CD14-positive monocyte (primary cell): ENCODE data around the gene DYNC2I2. TPM values are rescaled to one million over a fixed set of nuclear protein-coding genes. Genes with fewer than 3 reads are reported as not detected.
A peak's percentile ranks its signal among the peaks of the same experiment; 100 is the strongest.
"Not testable (repeated sequence)": the region's sequence is repeated elsewhere in the genome, so short reads cannot be mapped to it uniquely, and the experiment has no call there.

Experiments
- DNase-seq, 3 donors: peaks; one replicate each; pipeline ENCODE4 v3.0.0-alpha.2; 2011 to 2022
- H2AFZ ChIP-seq: 2 replicates; pipeline ENCODE4 v1.6.0; 2012; ENCODE audit warnings: mild to moderate bottlenecking, low read depth, low read length, inconsistent platforms; ENCODE audit not compliant: insufficient read depth, poor library complexity, severe bottlenecking
- H3K27ac ChIP-seq, 2 donors: 1 replicate in 1 of 2; 2 replicates in 1 of 2; pipeline ENCODE4 v1.5.1; 2012 to 2013; ENCODE audit warnings: low read length in 2 of 2, control low read depth in 1 of 2, inconsistent platforms in 1 of 2, low read depth in 1 of 2, mild to moderate bottlenecking in 1 of 2
- H3K27me3 ChIP-seq, 2 donors: one replicate each; pipeline versions ENCODE4 v1.6.0 to v1.6.1; 2011 to 2013; ENCODE audit warnings: low read length in 2 of 2; ENCODE audit not compliant: control insufficient read depth in 2 of 2, insufficient read depth in 2 of 2
- H3K36me3 ChIP-seq, 2 donors: replicated peaks in 1 of 2; 1 replicate in 1 of 2; 2 replicates in 1 of 2; pipeline versions ENCODE4 v1.5.1 to v1.6.1; 2012 to 2013; ENCODE audit warnings: low read length in 2 of 2, control low read depth in 1 of 2, inconsistent platforms in 1 of 2, mild to moderate bottlenecking in 1 of 2; ENCODE audit not compliant: insufficient read depth in 2 of 2, control insufficient read depth in 1 of 2
- H3K4me1 ChIP-seq, 2 donors: 1 replicate in 1 of 2; 2 replicates in 1 of 2; pipeline versions ENCODE4 v1.5.1 to v1.6.1; 2012 to 2013; ENCODE audit warnings: low read length in 2 of 2, control low read depth in 1 of 2, inconsistent platforms in 1 of 2, mild to moderate bottlenecking in 1 of 2, moderate library complexity in 1 of 2; ENCODE audit not compliant: insufficient read depth in 2 of 2, control insufficient read depth in 1 of 2
- H3K4me2 ChIP-seq: replicated peaks from 2 replicates; pipeline ENCODE3; 2012; ENCODE audit warnings: low read length, moderate library complexity, mild to moderate bottlenecking; ENCODE audit not compliant: poor library complexity, severe bottlenecking; ENCODE audit errors: extremely low read depth
- H3K4me3 ChIP-seq, 3 experiments: fragments of 200-600 bp in 1 of 3; sonication (generic) in 1 of 3; replicated peaks in 1 of 3; 1 replicate in 2 of 3; 2 replicates in 1 of 3; pipeline ENCODE4 v1.5.1; 2011 to 2013; ENCODE audit warnings: low read length in 3 of 3, mild to moderate bottlenecking in 3 of 3, control low read depth in 2 of 3, low read depth in 2 of 3, inconsistent platforms in 1 of 3, moderate library complexity in 1 of 3
- H3K79me2 ChIP-seq: 2 replicates; pipeline ENCODE4 v1.6.0; 2012; ENCODE audit warnings: mild to moderate bottlenecking, control low read depth, inconsistent platforms, low read length, moderate library complexity; ENCODE audit not compliant: insufficient read depth
- H3K9ac ChIP-seq: 2 replicates; pipeline ENCODE4 v1.6.0; 2017; ENCODE audit warnings: low read length, mild to moderate bottlenecking; ENCODE audit not compliant: insufficient read depth, poor library complexity, severe bottlenecking
- H3K9me3 ChIP-seq, 2 donors: replicated peaks in 1 of 2; 1 replicate in 1 of 2; 2 replicates in 1 of 2; pipeline versions ENCODE4 v1.5.1 to v1.6.1; 2012 to 2013; ENCODE audit warnings: low read length in 2 of 2, control low read depth in 1 of 2; ENCODE audit not compliant: control insufficient read depth in 1 of 2, insufficient read depth in 1 of 2
- H4K20me1 ChIP-seq: 2 replicates; pipeline ENCODE4 v1.6.0; 2012; ENCODE audit warnings: mild to moderate bottlenecking, low read length, control low read depth, moderate library complexity; ENCODE audit not compliant: insufficient read depth
- H3K27ac Mint-ChIP-seq, 7 donors: one replicate each; pipeline ENCODE4 v1.8.0; 2020; ENCODE audit warnings: mild to moderate bottlenecking in 7 of 7, mixed read lengths in 7 of 7, moderate library complexity in 6 of 7, inconsistent platforms in 2 of 7
- H3K27me3 Mint-ChIP-seq, 3 donors: one replicate each; pipeline ENCODE4 v1.8.0; 2021 to 2022; ENCODE audit warnings: low read depth in 3 of 3, mild to moderate bottlenecking in 3 of 3, mixed read lengths in 3 of 3, moderate library complexity in 3 of 3, inconsistent platforms in 1 of 3
- H3K36me3 Mint-ChIP-seq, 2 donors: one replicate each; pipeline ENCODE4 v1.8.0; 2020; ENCODE audit warnings: mixed read lengths in 2 of 2, inconsistent platforms in 1 of 2, mild to moderate bottlenecking in 1 of 2
- H3K4me1 Mint-ChIP-seq: one replicate; pipeline ENCODE4 v1.8.0; 2020; ENCODE audit warnings: mild to moderate bottlenecking, mixed read lengths
- H3K4me3 Mint-ChIP-seq, 2 donors: one replicate each; pipeline ENCODE4 v1.8.0; 2020; ENCODE audit warnings: mild to moderate bottlenecking in 2 of 2, mixed read lengths in 2 of 2, moderate library complexity in 1 of 2
- H3K9me3 Mint-ChIP-seq, 7 donors: one replicate each; pipeline ENCODE4 v1.8.0; 2020 to 2022; ENCODE audit warnings: mixed read lengths in 7 of 7, mild to moderate bottlenecking in 6 of 7, moderate library complexity in 6 of 7, inconsistent platforms in 2 of 7
- CTCF ChIP-seq: fragments of 200-600 bp; IDR thresholded peaks from one replicate; pipeline ENCODE4 v1.8.0; 2022; ENCODE audit warnings: antibody characterized with exemption, mild to moderate bottlenecking
- WGBS: methylation state at CpG from one replicate; pipeline ENCODE4 v1.1.5; 2013; ENCODE audit warnings: missing lambda C conversion rate; ENCODE audit not compliant: insufficient coverage; 5-methylcytosine and 5-hydroxymethylcytosine counted together
- intact Hi-C, 2 donors: fragments of 100-400 bp; cut with micrococcal nuclease; formaldehyde crosslinking; loops; one replicate each; pipeline versions ENCODE4 v1.15.0 to v1.15.1; 2023
- polyA plus RNA-seq, 3 donors: library from polyadenylated mRNA; depleted of rRNA in 1 of 3; unstranded in 2 of 3; stranded (reverse) in 1 of 3; fragments of 300-500 nt in 2 of 3; fragments of >200 nt in 1 of 3; fragmentation: Illumina TruSeq in 2 of 3; gene quantifications; 1 replicate in 2 of 3; 2 replicates in 1 of 3; pipeline ENCODE4 v1.2.3, GENCODE V29; 2012 to 2021

The DYNC2I2 gene
- polyA plus RNA-seq, 3 donors = 1.5 to 2.1 (median 1.9) TPM

GRCh38 chr9:128675382-128675781 is 18.7 kb upstream of the DYNC2I2 start:
- Histone ChIP-seq H3K9me3 (no peaks in the 10 kb centered on the region), H3K27me3 (no peaks in the 10 kb centered on the region), H3K9ac (no peak overlapping the region), H3K4me2 (no peak overlapping the region), H3K4me3 (no peak overlapping the region), H3K27ac (no peak overlapping the region), H3K4me1 (no peaks in the 10 kb centered on the region), H4K20me1 (no peaks in the 10 kb centered on the region), H3K36me3 (peaks cover 0 to 8% of the 10 kb centered on the region in 2 donors), H3K79me2 (peaks cover 16% of the 10 kb centered on the region), H2AFZ (no peak overlapping the region)
- intact Hi-C loops = no loop called here
- H3K4me3 Mint-ChIP-seq = no peak overlapping the region
- no peak for DNase-seq
- no peaks in the 10 kb centered on the region for H3K4me1 Mint-ChIP-seq
- H3K36me3 Mint-ChIP-seq = peaks cover 3 to 27% of the 10 kb centered on the region in 2 donors
- H3K27me3 Mint-ChIP-seq = no peaks in the 10 kb centered on the region
- H3K9me3 Mint-ChIP-seq = peaks cover 0 to 2% (median 0%) of the 10 kb centered on the region in 7 donors
- H3K27ac Mint-ChIP-seq = peak overlapping the region in 2 of 7 donors; percentile 42 to 63
- no peak for TF ChIP-seq CTCF
- 80% methylated on average over 1 of the region's 4 CpGs for WGBS

- 97% methylated on average over 3 of the region's 6 CpGs for WGBS
- Mint-ChIP-seq H3K27ac (no peak overlapping the region), H3K4me3 (no peak overlapping the region), H3K9me3 (peaks cover 0 to 2% (median 0%) of the 10 kb centered on the region in 7 donors), H3K36me3 (peaks cover 0 to 5% of the 10 kb centered on the region in 2 donors), H3K27me3 (no peaks in the 10 kb centered on the region), H3K4me1 (peaks cover 13% of the 10 kb centered on the region)
- TF ChIP-seq CTCF = no peak
- DNase-seq = no peak
- no peaks in the 10 kb centered on the region for H4K20me1 ChIP-seq
- intact Hi-C loops = no loop called here
- no peak overlapping the region for H3K4me2 ChIP-seq
- H3K9ac ChIP-seq = no peak overlapping the region
- no peak overlapping the region for H2AFZ ChIP-seq
- no peaks in the 10 kb centered on the region for H3K36me3 ChIP-seq
- no peaks in the 10 kb centered on the region for H3K9me3 ChIP-seq
- peaks cover 0 to 3% of the 10 kb centered on the region in 2 donors for H3K4me1 ChIP-seq
- no peaks in the 10 kb centered on the region for H3K79me2 ChIP-seq
- no peak overlapping the region for H3K4me3 ChIP-seq
- H3K27ac ChIP-seq = no peak overlapping the region
- H3K27me3 ChIP-seq = no peaks in the 10 kb centered on the region
Measured at GRCh38 chr9:128669786-128670185, 13.1 kb upstream of the DYNC2I2 start.

- 100% methylated on average over 1 of the region's 8 CpGs for WGBS
- H3K27me3 ChIP-seq, H3K9me3 ChIP-seq, H3K79me2 ChIP-seq, H3K36me3 ChIP-seq, H3K9ac ChIP-seq, intact Hi-C loops, H2AFZ ChIP-seq, H3K27me3 Mint-ChIP-seq, H3K36me3 Mint-ChIP-seq, H3K4me2 ChIP-seq, H3K4me3 ChIP-seq, H3K4me3 Mint-ChIP-seq, H4K20me1 ChIP-seq, H3K4me1 ChIP-seq, H3K27ac ChIP-seq, H3K9me3 Mint-ChIP-seq: not testable (repeated sequence)
- H3K4me1 Mint-ChIP-seq = peaks cover 13% of the 10 kb centered on the region
- DNase-seq = peak in 1 of 3 donors; percentile 30
- H3K27ac Mint-ChIP-seq = peak overlapping the region in 2 of 7 donors; percentile 53 to 68
Measured at GRCh38 chr9:128666481-128666941, 9.9 kb upstream of the DYNC2I2 start.
